ENCODE data around the gene ABHD1.

ABHD1 gene

DNA sequence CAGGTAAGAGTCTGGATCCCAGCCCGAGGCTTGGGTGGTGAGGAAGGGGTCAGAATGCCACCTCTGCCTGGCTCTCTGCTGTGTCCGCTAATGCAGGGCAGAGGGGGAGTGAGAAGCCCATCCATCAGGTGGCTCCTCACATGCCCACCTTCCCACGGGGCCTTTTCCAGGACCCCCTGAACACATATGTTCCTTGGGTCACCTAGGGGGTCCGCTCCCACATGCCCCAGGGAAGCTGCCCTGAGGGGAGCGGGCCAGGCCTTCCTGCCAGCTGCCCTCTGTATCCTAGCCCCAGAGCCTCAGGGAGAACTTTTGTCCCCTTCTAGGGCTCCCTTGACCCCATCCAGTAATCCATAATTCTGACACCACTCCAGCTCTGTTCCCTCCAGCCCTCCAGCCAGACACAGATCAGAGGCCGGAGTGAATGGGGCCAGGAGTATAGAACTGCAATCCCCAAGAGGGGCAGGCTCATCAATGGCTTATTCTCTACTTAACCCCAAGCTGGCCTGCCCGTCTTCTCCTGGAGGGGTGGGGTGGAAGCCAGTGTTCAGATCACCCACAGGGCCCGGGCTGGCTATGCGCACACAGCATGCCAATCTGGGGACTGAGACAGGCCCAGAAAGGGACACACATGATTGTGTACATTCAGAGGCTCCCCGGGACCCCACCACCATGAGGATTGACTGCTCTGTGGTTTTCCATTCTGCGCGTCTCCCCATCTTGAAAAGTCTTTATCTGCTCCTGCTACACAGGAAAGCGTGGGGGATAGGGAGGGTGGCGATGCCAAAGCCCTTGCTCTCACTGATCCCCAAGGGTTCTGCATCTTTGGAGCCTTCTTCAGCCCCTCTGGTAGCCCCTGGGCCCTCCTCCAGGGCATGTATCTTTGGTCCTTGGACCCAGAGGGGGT lies 44.1 kb upstream of the ABHD1 start:
- TF ChIP-seq TAF1 (IDR thresholded peaks at IDR 0.05; ENCODE audit: borderline replicate concordance, insufficient read depth, low read length): no peak
- TF ChIP-seq, protein P1, sequence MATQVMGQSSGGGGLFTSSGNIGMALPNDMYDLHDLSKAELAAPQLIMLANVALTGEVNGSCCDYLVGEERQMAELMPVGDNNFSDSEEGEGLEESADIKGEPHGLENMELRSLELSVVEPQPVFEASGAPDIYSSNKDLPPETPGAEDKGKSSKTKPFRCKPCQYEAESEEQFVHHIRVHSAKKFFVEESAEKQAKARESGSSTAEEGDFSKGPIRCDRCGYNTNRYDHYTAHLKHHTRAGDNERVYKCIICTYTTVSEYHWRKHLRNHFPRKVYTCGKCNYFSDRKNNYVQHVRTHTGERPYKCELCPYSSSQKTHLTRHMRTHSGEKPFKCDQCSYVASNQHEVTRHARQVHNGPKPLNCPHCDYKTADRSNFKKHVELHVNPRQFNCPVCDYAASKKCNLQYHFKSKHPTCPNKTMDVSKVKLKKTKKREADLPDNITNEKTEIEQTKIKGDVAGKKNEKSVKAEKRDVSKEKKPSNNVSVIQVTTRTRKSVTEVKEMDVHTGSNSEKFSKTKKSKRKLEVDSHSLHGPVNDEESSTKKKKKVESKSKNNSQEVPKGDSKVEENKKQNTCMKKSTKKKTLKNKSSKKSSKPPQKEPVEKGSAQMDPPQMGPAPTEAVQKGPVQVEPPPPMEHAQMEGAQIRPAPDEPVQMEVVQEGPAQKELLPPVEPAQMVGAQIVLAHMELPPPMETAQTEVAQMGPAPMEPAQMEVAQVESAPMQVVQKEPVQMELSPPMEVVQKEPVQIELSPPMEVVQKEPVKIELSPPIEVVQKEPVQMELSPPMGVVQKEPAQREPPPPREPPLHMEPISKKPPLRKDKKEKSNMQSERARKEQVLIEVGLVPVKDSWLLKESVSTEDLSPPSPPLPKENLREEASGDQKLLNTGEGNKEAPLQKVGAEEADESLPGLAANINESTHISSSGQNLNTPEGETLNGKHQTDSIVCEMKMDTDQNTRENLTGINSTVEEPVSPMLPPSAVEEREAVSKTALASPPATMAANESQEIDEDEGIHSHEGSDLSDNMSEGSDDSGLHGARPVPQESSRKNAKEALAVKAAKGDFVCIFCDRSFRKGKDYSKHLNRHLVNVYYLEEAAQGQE (IDR thresholded peaks at IDR 0.05; ENCODE audit: insufficient read depth in 1 of 2, low read depth in 2 of 2, low read length in 2 of 2): no peak
- no peak for TF ChIP-seq FOXP2 (optimal IDR thresholded peaks at IDR 0.05; ENCODE audit: borderline replicate concordance, extremely low read depth, extremely low read length, insufficient read depth)
- no peak for TF ChIP-seq SIN3A (IDR thresholded peaks at IDR 0.05; ENCODE audit: borderline replicate concordance, insufficient read depth, low read length)
- TF ChIP-seq POLR2AphosphoS5 (IDR thresholded peaks at IDR 0.05; ENCODE audit: low read depth, low read length): no peak

DNA sequence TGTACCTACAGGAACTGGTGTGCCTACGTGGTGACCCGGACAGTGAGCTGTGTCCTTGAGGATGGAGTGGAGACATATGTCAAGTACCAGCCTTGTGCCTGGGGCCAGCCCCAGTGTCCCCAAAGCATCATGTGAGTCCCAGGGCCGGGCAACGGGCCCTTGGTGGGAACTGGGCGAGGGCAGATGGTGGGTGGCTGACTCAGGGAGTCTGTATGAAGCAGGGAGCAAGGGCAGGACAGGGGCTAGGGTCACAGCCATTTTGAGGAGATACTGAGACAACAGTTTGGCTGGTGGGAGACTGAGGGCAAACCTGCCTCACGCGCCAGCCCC lies 43.5 kb upstream of the ABHD1 start:
- TF ChIP-seq, protein P1 (IDR thresholded peaks at IDR 0.05; ENCODE audit: insufficient read depth in 1 of 2, low read depth in 2 of 2, low read length in 2 of 2): no peak
- TF ChIP-seq FOXP2 (optimal IDR thresholded peaks at IDR 0.05; ENCODE audit: borderline replicate concordance, extremely low read depth, extremely low read length, insufficient read depth): no peak
- TF ChIP-seq TAF1 (IDR thresholded peaks at IDR 0.05; ENCODE audit: borderline replicate concordance, insufficient read depth, low read length): no peak
- TF ChIP-seq SIN3A (IDR thresholded peaks at IDR 0.05; ENCODE audit: borderline replicate concordance, insufficient read depth, low read length): no peak
- no peak for TF ChIP-seq POLR2AphosphoS5 (IDR thresholded peaks at IDR 0.05; ENCODE audit: low read depth, low read length)

DNA sequence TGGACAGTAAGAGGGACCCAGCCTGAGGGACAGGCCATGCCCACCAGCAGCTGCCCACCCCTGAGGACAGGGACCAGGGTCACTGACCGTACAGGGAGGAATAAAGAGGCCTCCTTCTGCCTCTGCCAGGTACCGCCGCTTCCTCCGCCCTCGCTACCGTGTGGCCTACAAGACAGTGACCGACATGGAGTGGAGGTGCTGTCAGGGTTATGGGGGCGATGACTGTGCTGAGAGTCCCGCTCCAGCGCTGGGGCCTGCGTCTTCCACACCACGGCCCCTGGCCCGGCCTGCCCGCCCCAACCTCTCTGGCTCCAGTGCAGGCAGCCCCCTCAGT lies 43.0 kb upstream of the ABHD1 start:
- no peak for TF ChIP-seq TAF1 (IDR thresholded peaks at IDR 0.05; ENCODE audit: borderline replicate concordance, insufficient read depth, low read length)

DNA sequence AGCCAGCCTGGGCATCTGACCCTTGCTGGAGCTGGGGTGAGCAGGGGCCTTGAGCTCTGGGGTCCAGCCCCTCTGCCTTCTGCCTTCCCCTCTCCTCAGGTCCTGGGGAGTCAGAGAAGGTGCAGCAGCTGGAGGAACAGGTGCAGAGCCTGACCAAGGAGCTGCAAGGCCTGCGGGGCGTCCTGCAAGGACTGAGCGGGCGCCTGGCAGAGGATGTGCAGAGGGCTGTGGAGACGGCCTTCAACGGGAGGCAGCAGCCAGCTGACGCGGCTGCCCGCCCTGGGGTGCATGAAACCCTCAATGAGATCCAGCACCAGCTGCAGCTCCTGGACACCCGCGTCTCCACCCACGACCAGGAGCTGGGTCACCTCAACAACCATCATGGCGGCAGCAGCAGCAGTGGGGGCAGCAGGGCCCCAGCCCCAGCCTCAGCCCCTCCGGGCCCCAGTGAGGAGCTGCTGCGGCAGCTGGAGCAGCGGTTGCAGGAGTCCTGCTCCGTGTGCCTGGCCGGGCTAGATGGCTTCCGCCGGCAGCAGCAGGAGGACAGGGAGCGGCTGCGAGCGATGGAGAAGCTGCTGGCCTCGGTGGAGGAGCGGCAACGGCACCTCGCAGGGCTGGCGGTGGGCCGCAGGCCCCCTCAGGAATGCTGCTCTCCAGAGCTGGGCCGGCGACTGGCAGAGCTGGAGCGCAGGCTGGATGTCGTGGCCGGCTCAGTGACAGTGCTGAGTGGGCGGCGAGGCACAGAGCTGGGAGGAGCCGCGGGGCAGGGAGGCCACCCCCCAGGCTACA lies 41.4 kb upstream of the ABHD1 start:
- no peak for TF ChIP-seq TAF1 (IDR thresholded peaks at IDR 0.05; ENCODE audit: borderline replicate concordance, insufficient read depth, low read length)
- no peak for TF ChIP-seq FOXP2 (optimal IDR thresholded peaks at IDR 0.05; ENCODE audit: borderline replicate concordance, extremely low read depth, extremely low read length, insufficient read depth)
- TF ChIP-seq, protein P1 (IDR thresholded peaks at IDR 0.05; ENCODE audit: insufficient read depth in 1 of 2, low read depth in 2 of 2, low read length in 2 of 2): no peak
- TF ChIP-seq POLR2AphosphoS5 (IDR thresholded peaks at IDR 0.05; ENCODE audit: low read depth, low read length): no peak
- no peak for TF ChIP-seq SIN3A (IDR thresholded peaks at IDR 0.05; ENCODE audit: borderline replicate concordance, insufficient read depth, low read length)

DNA sequence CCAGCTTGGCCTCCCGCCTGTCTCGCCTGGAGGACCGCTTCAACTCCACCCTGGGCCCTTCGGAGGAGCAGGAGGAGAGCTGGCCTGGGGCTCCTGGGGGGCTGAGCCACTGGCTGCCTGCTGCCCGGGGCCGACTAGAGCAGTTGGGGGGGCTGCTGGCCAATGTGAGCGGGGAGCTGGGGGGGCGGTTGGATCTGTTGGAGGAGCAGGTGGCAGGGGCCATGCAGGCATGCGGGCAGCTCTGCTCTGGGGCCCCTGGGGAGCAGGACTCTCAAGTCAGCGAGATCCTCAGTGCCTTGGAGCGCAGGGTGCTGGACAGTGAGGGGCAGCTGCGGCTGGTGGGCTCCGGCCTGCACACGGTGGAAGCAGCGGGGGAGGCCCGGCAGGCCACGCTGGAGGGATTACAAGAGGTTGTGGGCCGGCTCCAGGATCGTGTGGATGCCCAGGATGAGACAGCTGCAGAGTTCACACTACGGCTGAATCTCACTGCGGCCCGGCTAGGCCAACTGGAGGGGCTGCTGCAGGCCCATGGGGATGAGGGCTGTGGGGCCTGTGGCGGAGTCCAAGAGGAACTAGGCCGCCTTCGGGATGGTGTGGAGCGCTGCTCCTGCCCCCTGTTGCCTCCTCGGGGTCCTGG lies 40.7 kb upstream of the ABHD1 start:
- no peak for TF ChIP-seq FOXP2 (optimal IDR thresholded peaks at IDR 0.05; ENCODE audit: borderline replicate concordance, extremely low read depth, extremely low read length, insufficient read depth)
- no peak for TF ChIP-seq SIN3A (IDR thresholded peaks at IDR 0.05; ENCODE audit: borderline replicate concordance, insufficient read depth, low read length)
- no peak for TF ChIP-seq POLR2AphosphoS5 (IDR thresholded peaks at IDR 0.05; ENCODE audit: low read depth, low read length)
- no peak for TF ChIP-seq TAF1 (IDR thresholded peaks at IDR 0.05; ENCODE audit: borderline replicate concordance, insufficient read depth, low read length)
- TF ChIP-seq, protein P1 (IDR thresholded peaks at IDR 0.05; ENCODE audit: insufficient read depth in 1 of 2, low read depth in 2 of 2, low read length in 2 of 2): no peak

Measured in PFSK-1 (cell line).